Heart right ventricle (tissue), 16 donors: ENCODE measurements around the gene CLIC3. TPM values are rescaled to one million over a fixed set of nuclear protein-coding genes. Genes with fewer than 3 reads are reported as not detected.

Experiments used
- ATAC-seq, 8 donors: fragments of 200-7000 bp; cut with Tn5 transposase; one replicate each; pipeline ENCODE4 v1.9.1; 2020; ENCODE audit warnings: mild to moderate bottlenecking in 8 of 8, moderate library complexity in 8 of 8, moderate number of reproducible peaks in 1 of 8
- DNase-seq, 2 donors: peaks; one replicate each; pipeline ENCODE4 v3.0.0-alpha.2; 2020
- H3K27ac ChIP-seq, 10 donors: fragments of 200-600 bp; sonication (generic) in 2 of 10; one replicate each; pipeline versions ENCODE4 v1.5.0 to v1.8.0; 2020 to 2022; ENCODE audit warnings: mild to moderate bottlenecking in 3 of 10
- H3K27me3 ChIP-seq, 7 donors: fragments of 200-600 bp; one replicate each; pipeline ENCODE4 v1.8.0; 2021 to 2022; ENCODE audit warnings: mild to moderate bottlenecking in 2 of 7
- H3K36me3 ChIP-seq, 9 donors: fragments of 200-600 bp; sonication (generic) in 1 of 9; one replicate each; pipeline versions ENCODE4 v1.5.0 to v1.8.0; 2020 to 2022; ENCODE audit warnings: mild to moderate bottlenecking in 2 of 9
- H3K4me1 ChIP-seq, 9 donors: fragments of 200-600 bp; sonication (generic) in 1 of 9; one replicate each; pipeline versions ENCODE4 v1.5.0 to v1.8.0; 2020 to 2022; ENCODE audit warnings: mild to moderate bottlenecking in 4 of 9
- H3K4me3 ChIP-seq, 10 donors: fragments of 200-600 bp; sonication (generic) in 2 of 10; one replicate each; pipeline versions ENCODE4 v1.5.0 to v1.8.0; 2020 to 2022; ENCODE audit warnings: mild to moderate bottlenecking in 7 of 10, moderate library complexity in 2 of 10
- H3K9me3 ChIP-seq, 11 donors: fragments of 200-600 bp in 10 of 11; sonication (generic) in 2 of 11; one replicate each; pipeline versions ENCODE4 v1.5.0 to v1.8.0; 2013 to 2022; ENCODE audit warnings: mild to moderate bottlenecking in 2 of 11, control low read depth in 1 of 11, moderate library complexity in 1 of 11
- CTCF ChIP-seq, 9 donors: fragments of 200-600 bp; sonication (generic) in 2 of 9; IDR thresholded peaks; one replicate each; pipeline versions ENCODE4 v1.5.0 to v1.8.0; 2021 to 2022; ENCODE audit warnings: antibody characterized with exemption in 9 of 9, mild to moderate bottlenecking in 5 of 9, moderate library complexity in 1 of 9
- WGBS, 2 donors: extraction: QIAGEN DNeasy Blood & Tissue Kit; methylation state at CpG; one replicate each; pipeline ENCODE4 v1.1.7; 2013; ENCODE audit warnings: inconsistent platforms in 1 of 2; 5-methylcytosine and 5-hydroxymethylcytosine counted together
- intact Hi-C, 10 donors: fragments of 100-400 bp; cut with DNase I; formaldehyde crosslinking; loops; one replicate each; pipeline versions ENCODE4 v1.11.1 to v1.14.2; 2022
- polyA plus RNA-seq, 2 donors: library from polyadenylated mRNA; stranded (reverse); fragments of 200-250 nt; gene quantifications; one replicate each; pipeline ENCODE4 v1.2.3, GENCODE V29; 2013
- total RNA-seq, 10 donors: library from RNA; stranded (reverse); fragmentation: NEBNext Ultra II Directional in 3 of 10; extraction: Animal tissue kit (Norgen Biotek cat#: 25700) in 3 of 10; gene quantifications; one replicate each; pipeline versions ENCODE4 v1.2.1 to v1.2.4, GENCODE V29; 2021 to 2023
- donor health status: Arrhythmogenic right ventricular cardiomyopathy.
- donor health status: ischemic (EF 13 %, LVEDD 7.1; RV severe dilation, severe dysfunction).
- donor health status: healthy with polysubstance abuse.
- donor health status: DM: no; HTN: yes; CAD: no.
- donor health status: DM: no; HTN: no; CAD: no.
- donor health status: ischemic (EF 25% LVEDD 6.9; RV normal size, moderate dysfunction).
- donor health status: ischemic (EF 25% LVEDD 5.7; RV mildly dilated, moderate dysfunction).
- donor health status: healthy.
- donor health status: DM: yes; HTN: yes; CAD: no.
- donor health status: Ischemic cardiomyopathy.
- donor health status: ischemic (EF 35%, LVEDD 5.7; RV mildly dilated, moderate dysfunction).
- donor health status: nonischemic (EF 11% LVEDD 7.7; RV severe dilation, severe dysfunction).
- donor health status: DM: yes; HTN: yes; CAD: no.
- donor health status: PGD.
- donor health status: ischemic (EF 29% LVEDD 5.4; RV normal size, mild dysfunction).
- donor health status: nonischemic (EF 23%, LVEDD 6.1; RV moderate dilation, normal function).

The CLIC3 gene
- total and polyA plus RNA-seq, 12 donors, result 0.46 to 21.4 (median 3.2) TPM

GRCh38 chr9:136997371-136997770 is 1.0 kb upstream of the CLIC3 start:
- Histone ChIP-seq H3K27ac (peak overlapping the region in 3 of 10 donors; percentile 4 to 67 (median 11)), H3K9me3 (no peaks in the 10 kb centered on the region), H3K4me1 (peaks cover 8 to 81% (median 42%) of the 10 kb centered on the region in 9 donors), H3K4me3 (no peak overlapping the region), H3K36me3 (peaks cover 0 to 13% (median 0%) of the 10 kb centered on the region in 9 donors), H3K27me3 (peaks cover 0 to 41% (median 17%) of the 10 kb centered on the region in 7 donors)
- TF ChIP-seq CTCF (IDR thresholded peaks at IDR 0.05), result no peak
- intact Hi-C loops, result loop anchor here in 1 of 10 donors (5.0 kb wide), 1 partner anchor 50 kb away; the partner anchor contains the start of gene C8G
- 80 to 82% methylated on average over 10 of the region's 10 CpGs for WGBS, 2 donors
- ATAC-seq (no peak), DNase-seq (no peak)

- H3K27ac ChIP-seq, result peak overlapping the region in 8 of 10 donors; percentile 30 to 81 (median 46)
- intact Hi-C loops, result loop anchor here in 1 of 10 donors (5.0 kb wide), 1 partner anchor 49 kb away; the partner anchor contains the start of gene C8G
- H3K27me3 ChIP-seq, result peaks cover 0 to 41% (median 17%) of the 10 kb centered on the region in 7 donors
- peak in 3 of 8 donors; percentile 5 to 16 (median 12) for ATAC-seq
- H3K36me3 ChIP-seq, result peaks cover 0 to 13% (median 0%) of the 10 kb centered on the region in 9 donors
- TF ChIP-seq CTCF (IDR thresholded peaks at IDR 0.05), result no peak
- peak overlapping the region in 9 of 10 donors; percentile 9 to 47 (median 30) for H3K4me3 ChIP-seq
- peaks cover 8 to 85% (median 49%) of the 10 kb centered on the region in 9 donors for H3K4me1 ChIP-seq
- H3K9me3 ChIP-seq, result peaks cover 0 to 3% (median 0%) of the 10 kb centered on the region in 11 donors
- WGBS, 2 donors, result 23 to 24% methylated on average over 12 of the region's 12 CpGs
- DNase-seq, result peak; percentile 54 to 62
Observed at GRCh38 chr9:136995772-136996311, 526 bp downstream of the CLIC3 start.

GRCh38 chr9:136995362-136995761 is 1.0 kb downstream of the CLIC3 start:
- peaks cover 0 to 7% (median 0%) of the 10 kb centered on the region in 11 donors for H3K9me3 ChIP-seq
- DNase-seq (no peak), ATAC-seq (no peak)
- peaks cover 0 to 41% (median 17%) of the 10 kb centered on the region in 7 donors for H3K27me3 ChIP-seq
- peak overlapping the region in 5 of 10 donors; percentile 16 to 81 (median 46) for H3K27ac ChIP-seq
- peak overlapping the region in 9 of 10 donors; percentile 9 to 47 (median 30) for H3K4me3 ChIP-seq
- peaks cover 8 to 81% (median 49%) of the 10 kb centered on the region in 9 donors for H3K4me1 ChIP-seq
- intact Hi-C loops, result loop anchor here in 1 of 10 donors (5.0 kb wide), 1 partner anchor 48 kb away; the partner anchor contains the start of gene C8G
- no peak for TF ChIP-seq CTCF (IDR thresholded peaks at IDR 0.05)
- peaks cover 0 to 13% (median 0%) of the 10 kb centered on the region in 9 donors for H3K36me3 ChIP-seq
- 21 to 29% methylated on average over 30 of the region's 30 CpGs for WGBS, 2 donors

- Histone ChIP-seq H3K9me3 (peaks cover 0 to 8% (median 0%) of the 10 kb centered on the region in 11 donors), H3K36me3 (peaks cover 0 to 13% (median 0%) of the 10 kb centered on the region in 9 donors), H3K4me1 (peaks cover 8 to 76% (median 49%) of the 10 kb centered on the region in 9 donors), H3K27ac (peak overlapping the region in 5 of 10 donors; percentile 16 to 81 (median 46)), H3K4me3 (peak overlapping the region in 8 of 10 donors; percentile 9 to 47 (median 30)), H3K27me3 (peaks cover 0 to 41% (median 17%) of the 10 kb centered on the region in 7 donors)
- 15 to 27% methylated on average over 40 of the region's 40 CpGs for WGBS, 2 donors
- no peak for TF ChIP-seq CTCF (IDR thresholded peaks at IDR 0.05)
- intact Hi-C loops, result loop anchor here in 5 of 10 donors (5.0 kb wide), 1 partner anchor 48 kb away; the partner anchor contains the start of gene C8G (in 5 of the 5)
- DNase-seq, result no peak
- ATAC-seq, result no peak
Observed at GRCh38 chr9:136994888-136995230, 1.5 kb downstream of the CLIC3 start.
